MCF 10A (cell line): ENCODE measurements around the gene SLC6A5. TPM values are rescaled to one million over a fixed set of nuclear protein-coding genes. Genes with fewer than 3 reads are reported as not detected.

Experiments used
- BruUV-seq: library from RNA; stranded (reverse); fragments of 400-500 nt; replicated peaks from 2 replicates; lab custom pipeline; 2021; lab: Mats Ljungman, UMichigan
- CTCF ChIA-PET: fragments of 300-600 bp; sonication (Branson Sonifier 250); formaldehyde crosslinking; extraction: SDS; loops from one replicate; lab custom pipeline; 2021; ENCODE audit warnings: antibody characterized with exemption, inconsistent platforms; lab: Yijun Ruan, JAX
- POLR2A ChIA-PET: fragments of 300-600, 350-650 bp; sonication (Branson Sonifier 250); formaldehyde crosslinking; extraction: SDS; loops from one replicate; lab custom pipeline; 2020; ENCODE audit warnings: antibody characterized with exemption, inconsistent platforms; lab: Yijun Ruan, JAX
- DNase-seq: peaks from one replicate; pipeline ENCODE4 v3.0.0-alpha.2; 2018; ENCODE audit not compliant: unreplicated experiment
- H3K27ac Mint-ChIP-seq: one replicate; pipeline ENCODE4 v1.8.0; 2022; ENCODE audit warnings: mild to moderate bottlenecking, low read depth, mixed read lengths; ENCODE audit not compliant: unreplicated experiment
- H3K27me3 Mint-ChIP-seq: one replicate; pipeline ENCODE4 v1.8.0; 2022; ENCODE audit warnings: mixed read lengths; ENCODE audit not compliant: insufficient read depth, unreplicated experiment
- H3K36me3 Mint-ChIP-seq: one replicate; pipeline ENCODE4 v1.8.0; 2022; ENCODE audit warnings: mild to moderate bottlenecking, moderate library complexity, mixed read lengths; ENCODE audit not compliant: insufficient read depth, unreplicated experiment
- H3K4me1 Mint-ChIP-seq: one replicate; pipeline ENCODE4 v1.8.0; 2022; ENCODE audit warnings: mixed read lengths; ENCODE audit not compliant: insufficient read depth, unreplicated experiment
- H3K4me3 Mint-ChIP-seq: one replicate; pipeline ENCODE4 v1.8.0; 2022; ENCODE audit warnings: mild to moderate bottlenecking, moderate library complexity, mixed read lengths; ENCODE audit not compliant: unreplicated experiment
- H3K9me3 Mint-ChIP-seq: one replicate; pipeline ENCODE4 v1.8.0; 2022; ENCODE audit warnings: mixed read lengths; ENCODE audit not compliant: unreplicated experiment
- CTCF ChIP-seq: fragments of 200-600 bp; IDR thresholded peaks from one replicate; pipeline ENCODE4 v1.8.0; 2022; ENCODE audit warnings: antibody characterized with exemption, mild to moderate bottlenecking; ENCODE audit not compliant: unreplicated experiment
- intact Hi-C: fragments of 100-400 bp; cut with micrococcal nuclease; formaldehyde crosslinking; loops from 2 replicates; pipeline ENCODE4 v1.14.1; 2022
- total RNA-seq: library from RNA; stranded (reverse); gene quantifications from 2 replicates; pipeline ENCODE4 v1.2.3, GENCODE V29; 2022

SLC6A5 gene
- total RNA-seq, 1 experiment from 2014 or later, result not detected

GRCh38 chr11:20620988-20621387 lies 21.6 kb downstream of the SLC6A5 start:
- no peak overlapping the region for H3K4me3 Mint-ChIP-seq
- intact Hi-C loops, result no loop called here
- H3K27me3 Mint-ChIP-seq, result peaks cover 64% of the 10 kb centered on the region
- no peak overlapping the region for H3K27ac Mint-ChIP-seq
- CTCF ChIA-PET, result interaction anchor here (0.6 to 2.7 kb wide), 3 partner anchors 11 to 28 kb away, joined by 3 to 14 read pairs (median 3); no protein-coding TSS in a partner anchor
- BruUV-seq, result no TSS peak
- TF ChIP-seq CTCF, result no peak
- no peaks in the 10 kb centered on the region for H3K36me3 Mint-ChIP-seq
- no peaks in the 10 kb centered on the region for H3K4me1 Mint-ChIP-seq
- H3K9me3 Mint-ChIP-seq, result no peaks in the 10 kb centered on the region
- POLR2A ChIA-PET, result no interaction called here
- DNase-seq, result no peak

- no TSS peak for BruUV-seq
- Mint-ChIP-seq H3K27ac (no peak overlapping the region), H3K4me3 (no peak overlapping the region), H3K27me3 (peaks cover 69% of the 10 kb centered on the region), H3K36me3 (no peaks in the 10 kb centered on the region), H3K9me3 (no peaks in the 10 kb centered on the region), H3K4me1 (no peaks in the 10 kb centered on the region)
- no peak for DNase-seq
- TF ChIP-seq CTCF, result no peak
- intact Hi-C loops, result no loop called here
- ChIA-PET POLR2A (no interaction called here), CTCF (interaction anchor here (0.6 to 1.0 kb wide), 2 partner anchors 12 to 27 kb away, joined by 3 read pairs; no protein-coding TSS in a partner anchor)
Observed at GRCh38 chr11:20621679-20622078, 22.3 kb downstream of the SLC6A5 start.

- CTCF ChIA-PET, result interaction anchor here (1.3 to 1.8 kb wide), 3 partner anchors 12 to 25 kb away, joined by 4 to 9 read pairs (median 6); no protein-coding TSS in a partner anchor
- BruUV-seq, result no TSS peak
- H3K27ac Mint-ChIP-seq, result no peak overlapping the region
- no peak overlapping the region for H3K4me3 Mint-ChIP-seq
- DNase-seq, result no peak
- H3K36me3 Mint-ChIP-seq, result no peaks in the 10 kb centered on the region
- H3K4me1 Mint-ChIP-seq, result no peaks in the 10 kb centered on the region
- no peak for TF ChIP-seq CTCF
- peaks cover 69% of the 10 kb centered on the region for H3K27me3 Mint-ChIP-seq
- intact Hi-C loops, result no loop called here
- H3K9me3 Mint-ChIP-seq, result no peaks in the 10 kb centered on the region
- POLR2A ChIA-PET, result no interaction called here
Observed at GRCh38 chr11:20623252-20623651, 23.8 kb downstream of the SLC6A5 start.

- CTCF ChIA-PET, result interaction anchor here (0.8 to 1.9 kb wide), 8 partner anchors 14 to 273 kb away, joined by 3 to 8 read pairs (median 4); no protein-coding TSS in a partner anchor
- no peaks in the 10 kb centered on the region for H3K4me1 Mint-ChIP-seq
- no TSS peak for BruUV-seq
- no peak for TF ChIP-seq CTCF
- H3K4me3 Mint-ChIP-seq, result no peak overlapping the region
- H3K9me3 Mint-ChIP-seq, result no peaks in the 10 kb centered on the region
- DNase-seq, result no peak
- peaks cover 56% of the 10 kb centered on the region for H3K27me3 Mint-ChIP-seq
- POLR2A ChIA-PET, result no interaction called here
- no peaks in the 10 kb centered on the region for H3K36me3 Mint-ChIP-seq
- H3K27ac Mint-ChIP-seq, result no peak overlapping the region
- intact Hi-C loops, result no loop called here
Observed at GRCh38 chr11:20626279-20626678, 26.9 kb downstream of the SLC6A5 start.
